ENCODE measurements around the gene CREB3L4.

Gene CREB3L4

GRCh38 chr1:153929981-153930948 lies 37.4 kb upstream of the CREB3L4 start:
- CTCF ChIA-PET: interaction anchor here (1.0 to 3.3 kb wide), 3 partner anchors 8 to 26 kb away, joined by 3 to 25 read pairs (median 5); partner anchors contain the start of gene DENND4B
- no peak overlapping the region for H3K4me3 ChIP-seq (ENCODE audit: low read depth, low read length)
- POLR2A ChIA-PET: no interaction called here
- no peak for DNase-seq (ENCODE audit: low read depth, low spot score)
- no peak for TF ChIP-seq CTCF (IDR thresholded peaks at IDR 0.05; ENCODE audit: insufficient read depth, low read length, missing control alignments)

- no peak for DNase-seq (ENCODE audit: low read depth, low spot score)
- no peak overlapping the region for H3K4me3 ChIP-seq (ENCODE audit: low read depth, low read length)
- no peak for TF ChIP-seq CTCF (IDR thresholded peaks at IDR 0.05; ENCODE audit: insufficient read depth, low read length, missing control alignments)
- POLR2A ChIA-PET: no interaction called here
- CTCF ChIA-PET: interaction anchor here (0.8 to 0.9 kb wide), 2 partner anchors 9 to 11 kb away, joined by 3 to 4 read pairs; no protein-coding TSS in a partner anchor
Measured at GRCh38 chr1:153932156-153933131, 35.3 kb upstream of the CREB3L4 start.

GRCh38 chr1:153933430-153933829 lies 34.3 kb upstream of the CREB3L4 start:
- TF ChIP-seq CTCF (IDR thresholded peaks at IDR 0.05; ENCODE audit: insufficient read depth, low read length, missing control alignments): no peak
- POLR2A ChIA-PET: interaction anchor here (0.6 kb wide), 1 partner anchor 23 kb away, joined by 3 read pairs; no protein-coding TSS in a partner anchor
- DNase-seq (ENCODE audit: low read depth, low spot score): no peak
- no peak overlapping the region for H3K4me3 ChIP-seq (ENCODE audit: low read depth, low read length)
- CTCF ChIA-PET: no interaction called here

GRCh38 chr1:153933955-153934354 lies 33.7 kb upstream of the CREB3L4 start:
- no peak for TF ChIP-seq CTCF (IDR thresholded peaks at IDR 0.05; ENCODE audit: insufficient read depth, low read length, missing control alignments)
- H3K4me3 ChIP-seq (ENCODE audit: low read depth, low read length): no peak overlapping the region
- POLR2A ChIA-PET: interaction anchor here (0.6 to 1.0 kb wide), 2 partner anchors 22 to 24 kb away, joined by 3 read pairs; no protein-coding TSS in a partner anchor
- CTCF ChIA-PET: interaction anchor here (0.8 to 1.7 kb wide), 2 partner anchors 11 to 137 kb away, joined by 5 to 6 read pairs; no protein-coding TSS in a partner anchor
- no peak for DNase-seq (ENCODE audit: low read depth, low spot score)

- no peak for TF ChIP-seq CTCF (IDR thresholded peaks at IDR 0.05; ENCODE audit: insufficient read depth, low read length, missing control alignments)
- ChIA-PET CTCF (interaction anchor here (1.2 to 1.7 kb wide), 2 partner anchors 10 to 12 kb away, joined by 4 to 6 read pairs; partner anchors contain the start of gene DENND4B), POLR2A (interaction anchor here (1.0 kb wide), 1 partner anchor 22 kb away, joined by 3 read pairs; no protein-coding TSS in a partner anchor)
- no peak for DNase-seq (ENCODE audit: low read depth, low spot score)
- H3K4me3 ChIP-seq (ENCODE audit: low read depth, low read length): no peak overlapping the region
Measured at GRCh38 chr1:153934746-153935145, 33.0 kb upstream of the CREB3L4 start.
